Neural cell (in vitro differentiated cells): ENCODE results near the gene ST3GAL2. TPM values are rescaled to one million over a fixed set of nuclear protein-coding genes. Genes with fewer than 3 reads are reported as not detected.
A peak's percentile ranks its signal among the peaks of the same experiment; 100 is the strongest.

ENCODE experiments used
- H2AFZ ChIP-seq: fragments of 200-600, 300-800 bp; sonication (generic), shearing (Covaris generic); 2 replicates; pipeline ENCODE4 v1.6.0; 2014; ENCODE audit warnings: low read depth, mild to moderate bottlenecking, antibody characterized with exemption, low read length, moderate library complexity
- H3F3A ChIP-seq: fragments of 200-600 bp; shearing (Covaris generic); 2 replicates; pipeline ENCODE4 v1.6.1; 2016; ENCODE audit warnings: mild to moderate bottlenecking, moderate library complexity, mixed read lengths, antibody characterized with exemption, low read length; ENCODE audit not compliant: insufficient read depth, poor library complexity, severe bottlenecking
- H3K27ac ChIP-seq: fragments of 200-600, 300-800 bp; sonication (generic), shearing (Covaris generic); 2 replicates; pipeline ENCODE4 v1.5.1; 2014; ENCODE audit warnings: mild to moderate bottlenecking, low read length, moderate library complexity
- H3K27me3 ChIP-seq: fragments of 300-800, 200-600 bp; sonication (generic), shearing (Covaris generic); 2 replicates; pipeline ENCODE4 v1.6.0; 2014; ENCODE audit warnings: mild to moderate bottlenecking, low read depth, low read length, moderate library complexity; ENCODE audit not compliant: insufficient read depth
- H3K36me3 ChIP-seq: fragments of 300-800, 200-600 bp; sonication (generic), shearing (Covaris generic); 2 replicates; pipeline ENCODE4 v1.5.1; 2014; ENCODE audit warnings: mild to moderate bottlenecking, antibody characterized with exemption, low read length, moderate library complexity; ENCODE audit not compliant: insufficient read depth
- H3K4me2 ChIP-seq: fragments of 300-800, 200-600 bp; sonication (generic), shearing (Covaris generic); 2 replicates; pipeline ENCODE4 v1.6.0; 2014; ENCODE audit warnings: mild to moderate bottlenecking, low read length
- H3K4me3 ChIP-seq: fragments of 300-800, 200-600 bp; sonication (generic), shearing (Covaris generic); 2 replicates; pipeline ENCODE4 v1.5.1; 2014; ENCODE audit warnings: mild to moderate bottlenecking, low read length, moderate library complexity
- H3K79me2 ChIP-seq: fragments of 200-600 bp; shearing (Covaris generic); replicated peaks from 2 replicates; pipeline ENCODE4 v1.6.0; 2014; ENCODE audit warnings: mild to moderate bottlenecking, low read length, moderate library complexity; ENCODE audit not compliant: insufficient read depth
- H3K9ac ChIP-seq: fragments of 300-800, 200-600 bp; sonication (generic), shearing (Covaris generic); 2 replicates; pipeline ENCODE4 v1.6.1; 2016; ENCODE audit warnings: mild to moderate bottlenecking, low read length, mixed read lengths
- H3K9me2 ChIP-seq: fragments of 200-600 bp; shearing (Covaris generic); 2 replicates; pipeline ENCODE4 v1.6.1; 2016; ENCODE audit warnings: mild to moderate bottlenecking, low read length, mixed read lengths; ENCODE audit not compliant: insufficient read depth
- H3K9me3 ChIP-seq: fragments of 200-600, 300-800 bp; sonication (generic), shearing (Covaris generic); 2 replicates; pipeline ENCODE4 v1.6.1; 2016; ENCODE audit warnings: mild to moderate bottlenecking, mixed run types, low read length, moderate library complexity, mixed read lengths
- H4K20me1 ChIP-seq: fragments of 200-600 bp; shearing (Covaris generic); 2 replicates; pipeline ENCODE4 v1.6.1; 2016; ENCODE audit warnings: mild to moderate bottlenecking, mixed run types; ENCODE audit not compliant: insufficient read depth
- EP300 ChIP-seq: fragments of 450-650 bp; conservative IDR thresholded peaks from 2 replicates; pipeline ENCODE4 v1.6.1; 2014; ENCODE audit warnings: antibody characterized with exemption, mild to moderate bottlenecking, moderate library complexity; ENCODE audit not compliant: poor library complexity, severe bottlenecking
- EZH2 ChIP-seq: fragments of 200-600, 300-800 bp; shearing (Covaris generic), sonication (generic); IDR thresholded peaks from 2 replicates; pipeline ENCODE4 v1.6.1; 2014; ENCODE audit warnings: antibody characterized with exemption, low read length, borderline replicate concordance, mild to moderate bottlenecking; ENCODE audit not compliant: insufficient read depth, poor library complexity, severe bottlenecking
- MXI1 ChIP-seq: fragments of 450-650 bp; conservative IDR thresholded peaks from 2 replicates; pipeline ENCODE4 v1.6.1; 2014; ENCODE audit warnings: antibody characterized with exemption, mild to moderate bottlenecking; ENCODE audit not compliant: poor library complexity, severe bottlenecking
- POLR2AphosphoS5 ChIP-seq: IDR thresholded peaks from 2 replicates; pipeline ENCODE4 v1.6.1; 2012
- RAD21 ChIP-seq: fragments of 450-650 bp; conservative IDR thresholded peaks from 2 replicates; pipeline ENCODE4 v1.6.1; 2014; ENCODE audit warnings: antibody characterized with exemption, mild to moderate bottlenecking, moderate library complexity
- SMC3 ChIP-seq: fragments of 450-650 bp; conservative IDR thresholded peaks from 2 replicates; pipeline ENCODE4 v1.6.1; 2014; ENCODE audit warnings: antibody characterized with exemption, mild to moderate bottlenecking, moderate library complexity; ENCODE audit not compliant: poor library complexity
- TAF1 ChIP-seq: IDR thresholded peaks from 2 replicates; pipeline ENCODE4 v1.6.1; 2012; ENCODE audit warnings: low read depth
- polyA plus RNA-seq: library from polyadenylated mRNA; depleted of rRNA; stranded (reverse); fragments of >200 nt; gene quantifications from 2 replicates; pipeline ENCODE4 v1.2.3, GENCODE V29; 2014
- TF ChIP-seq, protein P1 (sequence below): IDR thresholded peaks from 2 replicates; pipeline ENCODE4 v1.6.1; 2012; ENCODE audit warnings: borderline replicate concordance
- TF ChIP-seq, protein P2 (sequence below): fragments of 450-650 bp; IDR thresholded peaks from 2 replicates; pipeline ENCODE4 v1.5.1; 2014; ENCODE audit warnings: antibody characterized with exemption, mild to moderate bottlenecking, moderate library complexity; ENCODE audit not compliant: poor library complexity, severe bottlenecking

ST3GAL2 gene
- polyA plus RNA-seq, 1 donor from 2014 or later = 19.4 TPM

DNA sequence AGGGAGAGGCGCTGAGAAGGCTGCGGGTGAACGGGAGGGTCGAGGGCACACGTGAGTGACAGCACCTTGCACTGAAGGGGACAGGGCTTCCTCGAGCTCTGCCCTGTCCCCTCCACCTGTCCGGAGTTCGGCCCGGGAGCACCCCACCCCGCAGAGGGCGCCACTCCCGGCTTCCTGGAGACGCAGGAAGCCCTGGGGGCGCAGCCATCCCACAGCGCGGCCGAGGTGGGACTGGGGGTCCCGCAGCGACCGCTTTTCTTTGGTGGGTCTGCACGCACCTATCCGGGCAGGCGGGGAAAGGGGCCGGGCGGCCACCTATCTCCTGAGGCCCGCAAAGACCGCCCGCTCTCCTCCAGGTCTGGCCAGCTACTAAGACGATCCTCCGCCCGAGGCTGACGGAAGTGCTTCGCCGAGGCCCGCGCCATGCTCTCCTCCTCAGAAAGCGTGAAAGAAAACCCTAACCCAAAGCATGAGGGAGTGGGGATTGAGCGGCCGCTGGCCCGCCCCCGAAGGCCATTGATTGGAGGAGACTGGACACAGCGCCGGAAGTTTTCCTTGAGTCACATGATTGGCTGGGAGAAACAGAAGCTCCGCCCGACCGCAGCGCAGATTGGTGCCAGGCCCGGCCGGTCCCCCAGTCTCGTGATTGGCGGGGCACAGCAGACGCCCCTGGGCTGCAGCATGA lies 57.8 kb downstream of the ST3GAL2 start:
- Histone ChIP-seq H3K4me3 (peak overlapping the region; percentile 80), H3K9me3 (no peaks in the 10 kb centered on the region), H3K27ac (peak overlapping the region; percentile 48), H3K9me2 (no peaks in the 10 kb centered on the region), H3F3A (peaks cover 5% of the 10 kb centered on the region), H4K20me1 (no peaks in the 10 kb centered on the region), H3K79me2 (no peaks in the 10 kb centered on the region), H3K27me3 (no peaks in the 10 kb centered on the region), H2AFZ (peak overlapping the region; percentile 71), H3K4me2 (peak overlapping the region; percentile 75), H3K9ac (peak overlapping the region; percentile 64), H3K36me3 (no peaks in the 10 kb centered on the region)
- TF ChIP-seq, protein P1, sequence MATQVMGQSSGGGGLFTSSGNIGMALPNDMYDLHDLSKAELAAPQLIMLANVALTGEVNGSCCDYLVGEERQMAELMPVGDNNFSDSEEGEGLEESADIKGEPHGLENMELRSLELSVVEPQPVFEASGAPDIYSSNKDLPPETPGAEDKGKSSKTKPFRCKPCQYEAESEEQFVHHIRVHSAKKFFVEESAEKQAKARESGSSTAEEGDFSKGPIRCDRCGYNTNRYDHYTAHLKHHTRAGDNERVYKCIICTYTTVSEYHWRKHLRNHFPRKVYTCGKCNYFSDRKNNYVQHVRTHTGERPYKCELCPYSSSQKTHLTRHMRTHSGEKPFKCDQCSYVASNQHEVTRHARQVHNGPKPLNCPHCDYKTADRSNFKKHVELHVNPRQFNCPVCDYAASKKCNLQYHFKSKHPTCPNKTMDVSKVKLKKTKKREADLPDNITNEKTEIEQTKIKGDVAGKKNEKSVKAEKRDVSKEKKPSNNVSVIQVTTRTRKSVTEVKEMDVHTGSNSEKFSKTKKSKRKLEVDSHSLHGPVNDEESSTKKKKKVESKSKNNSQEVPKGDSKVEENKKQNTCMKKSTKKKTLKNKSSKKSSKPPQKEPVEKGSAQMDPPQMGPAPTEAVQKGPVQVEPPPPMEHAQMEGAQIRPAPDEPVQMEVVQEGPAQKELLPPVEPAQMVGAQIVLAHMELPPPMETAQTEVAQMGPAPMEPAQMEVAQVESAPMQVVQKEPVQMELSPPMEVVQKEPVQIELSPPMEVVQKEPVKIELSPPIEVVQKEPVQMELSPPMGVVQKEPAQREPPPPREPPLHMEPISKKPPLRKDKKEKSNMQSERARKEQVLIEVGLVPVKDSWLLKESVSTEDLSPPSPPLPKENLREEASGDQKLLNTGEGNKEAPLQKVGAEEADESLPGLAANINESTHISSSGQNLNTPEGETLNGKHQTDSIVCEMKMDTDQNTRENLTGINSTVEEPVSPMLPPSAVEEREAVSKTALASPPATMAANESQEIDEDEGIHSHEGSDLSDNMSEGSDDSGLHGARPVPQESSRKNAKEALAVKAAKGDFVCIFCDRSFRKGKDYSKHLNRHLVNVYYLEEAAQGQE = peak; percentile 73
- TF ChIP-seq EP300 (peak; percentile 12), POLR2AphosphoS5 (peak; percentile 73), TAF1 (no peak), RAD21 (peak; percentile 44), MXI1 (peak; percentile 99), SMC3 (peak; percentile 66), EZH2 (no peak)
- TF ChIP-seq, protein P2, sequence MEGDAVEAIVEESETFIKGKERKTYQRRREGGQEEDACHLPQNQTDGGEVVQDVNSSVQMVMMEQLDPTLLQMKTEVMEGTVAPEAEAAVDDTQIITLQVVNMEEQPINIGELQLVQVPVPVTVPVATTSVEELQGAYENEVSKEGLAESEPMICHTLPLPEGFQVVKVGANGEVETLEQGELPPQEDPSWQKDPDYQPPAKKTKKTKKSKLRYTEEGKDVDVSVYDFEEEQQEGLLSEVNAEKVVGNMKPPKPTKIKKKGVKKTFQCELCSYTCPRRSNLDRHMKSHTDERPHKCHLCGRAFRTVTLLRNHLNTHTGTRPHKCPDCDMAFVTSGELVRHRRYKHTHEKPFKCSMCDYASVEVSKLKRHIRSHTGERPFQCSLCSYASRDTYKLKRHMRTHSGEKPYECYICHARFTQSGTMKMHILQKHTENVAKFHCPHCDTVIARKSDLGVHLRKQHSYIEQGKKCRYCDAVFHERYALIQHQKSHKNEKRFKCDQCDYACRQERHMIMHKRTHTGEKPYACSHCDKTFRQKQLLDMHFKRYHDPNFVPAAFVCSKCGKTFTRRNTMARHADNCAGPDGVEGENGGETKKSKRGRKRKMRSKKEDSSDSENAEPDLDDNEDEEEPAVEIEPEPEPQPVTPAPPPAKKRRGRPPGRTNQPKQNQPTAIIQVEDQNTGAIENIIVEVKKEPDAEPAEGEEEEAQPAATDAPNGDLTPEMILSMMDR = peak; percentile 59

GRCh38 chr16:70380248-70380918 lies 58.5 kb downstream of the ST3GAL2 start:
- Histone ChIP-seq H3K36me3 (no peaks in the 10 kb centered on the region), H4K20me1 (no peaks in the 10 kb centered on the region), H2AFZ (peak overlapping the region; percentile 71), H3F3A (peaks cover 5% of the 10 kb centered on the region), H3K79me2 (no peaks in the 10 kb centered on the region), H3K9me3 (no peaks in the 10 kb centered on the region), H3K27me3 (no peaks in the 10 kb centered on the region), H3K4me2 (peak overlapping the region; percentile 75), H3K9me2 (no peaks in the 10 kb centered on the region), H3K27ac (peak overlapping the region; percentile 48), H3K9ac (peak overlapping the region; percentile 64), H3K4me3 (peak overlapping the region; percentile 80)
- TF ChIP-seq RAD21 = no peak
- no peak for TF ChIP-seq TAF1
- TF ChIP-seq, protein P2 = no peak
- no peak for TF ChIP-seq POLR2AphosphoS5
- TF ChIP-seq MXI1 = no peak
- TF ChIP-seq EP300 = no peak
- TF ChIP-seq EZH2 = no peak
- TF ChIP-seq SMC3 = no peak
- TF ChIP-seq, protein P1 = no peak
